ENCODE results near the gene PTPN5. TPM values are rescaled to one million over a fixed set of nuclear protein-coding genes. Genes with fewer than 3 reads are reported as not detected.

PTPN5 gene
- not detected in 2 replicates for total RNA-seq

GRCh38 chr11:18791207-18791968 is at the start of gene PTPN5:
TSS of gene PTPN5 (minus strand) at chr11:18791798. CDS start at chr11:18771958, 19,840 bp downstream.

GRCh38 chr11:18726040-18726439 is 65.6 kb downstream of the PTPN5 start, which contains the start of gene IGSF22:
TSS of gene IGSF22 (minus strand) at chr11:18726188. CDS start at chr11:18724236, 1,952 bp downstream.

GRCh38 chr11:18698341-18699268 is 93.0 kb downstream of the PTPN5 start, which contains the start of gene TMEM86A:
TSS of gene TMEM86A (plus strand) at chr11:18698779. CDS start at chr11:18698887, 108 bp downstream.

Other genes starting within 250 kb of the PTPN5 start
- 32.1 and 34.4 TPM in 2 replicates for gene UEVLD, start 203.1 kb downstream of the PTPN5 start, total RNA-seq
- 0.09 TPM in 1 of 2 replicates, not detected in the other for gene MISFA, start 192.0 kb downstream of the PTPN5 start, total RNA-seq
- 19.0 and 39.8 TPM in 2 replicates for gene SPTY2D1, start 157.5 kb downstream of the PTPN5 start, total RNA-seq
- gene TMEM86A, start 93.0 kb downstream of the PTPN5 start, total RNA-seq = 1.3 and 1.8 TPM in 2 replicates
- under 0.01 TPM in 1 of 2 replicates, not detected in the other for gene IGSF22, start 65.6 kb downstream of the PTPN5 start, total RNA-seq
- not detected in 2 replicates for gene MRGPRX1, start 147.6 kb upstream of the PTPN5 start, total RNA-seq

Data from smooth muscle cell of the umbilical artery (primary cell).